GM21737 (cell line): ENCODE data around the gene KCNMA1.
"Not testable (repeated sequence)": the region's sequence is repeated elsewhere in the genome, so short reads cannot be mapped to it uniquely, and the experiment has no call there.

Experiments used
- ATAC-seq: cut with Tn5 transposase; IDR thresholded peaks from one replicate; pipeline ENCODE4 v1.9.1; 2021; ENCODE audit warnings: mild to moderate bottlenecking, moderate library complexity; ENCODE audit not compliant: unreplicated experiment

The KCNMA1 gene

GRCh38 chr10:77357185-77357584, 280.4 kb downstream of the KCNMA1 start:
- no peak for ATAC-seq

GRCh38 chr10:77355844-77356243, 281.8 kb downstream of the KCNMA1 start:
- ATAC-seq, result no peak

GRCh38 chr10:77351386-77351785, 286.2 kb downstream of the KCNMA1 start:
- ATAC-seq, result no peak

- no peak for ATAC-seq
Observed at GRCh38 chr10:77350711-77351119, 286.9 kb downstream of the KCNMA1 start.

GRCh38 chr10:77350134-77350533, 287.5 kb downstream of the KCNMA1 start:
- ATAC-seq, result no peak

- ATAC-seq, result no peak
Observed at GRCh38 chr10:77349226-77349625, 288.4 kb downstream of the KCNMA1 start.

- ATAC-seq, result no peak
Observed at GRCh38 chr10:77348751-77349150, 288.9 kb downstream of the KCNMA1 start.

- ATAC-seq, result no peak
Observed at GRCh38 chr10:77348082-77348481, 289.5 kb downstream of the KCNMA1 start.

GRCh38 chr10:77347052-77347451, 290.6 kb downstream of the KCNMA1 start:
- ATAC-seq, result no peak

- ATAC-seq, result no peak
Observed at GRCh38 chr10:77341055-77341454, 296.6 kb downstream of the KCNMA1 start.

GRCh38 chr10:77339872-77340271, 297.7 kb downstream of the KCNMA1 start:
- ATAC-seq, result not testable (repeated sequence)

- no peak for ATAC-seq
Observed at GRCh38 chr10:77339166-77339565, 298.4 kb downstream of the KCNMA1 start.

- ATAC-seq, result no peak
Observed at GRCh38 chr10:77338143-77338542, 299.5 kb downstream of the KCNMA1 start.

- no peak for ATAC-seq
Observed at GRCh38 chr10:77334501-77334900, 303.1 kb downstream of the KCNMA1 start.

- no peak for ATAC-seq
Observed at GRCh38 chr10:77333610-77334340, 303.8 kb downstream of the KCNMA1 start.

- ATAC-seq, result no peak
Observed at GRCh38 chr10:77332256-77332655, 305.4 kb downstream of the KCNMA1 start.

GRCh38 chr10:77328272-77328816, 309.3 kb downstream of the KCNMA1 start:
- ATAC-seq, result no peak

- no peak for ATAC-seq
Observed at GRCh38 chr10:77325233-77325537, 312.4 kb downstream of the KCNMA1 start.

- no peak for ATAC-seq
Observed at GRCh38 chr10:77321838-77322237, 315.8 kb downstream of the KCNMA1 start.

GRCh38 chr10:77320971-77321471, 316.6 kb downstream of the KCNMA1 start:
- ATAC-seq, result no peak

GRCh38 chr10:77319557-77319956, 318.1 kb downstream of the KCNMA1 start:
- no peak for ATAC-seq

- no peak for ATAC-seq
Observed at GRCh38 chr10:77318739-77319138, 318.9 kb downstream of the KCNMA1 start.

- no peak for ATAC-seq
Observed at GRCh38 chr10:77317221-77317620, 320.4 kb downstream of the KCNMA1 start.
